NCI-H2107 treated with DMSO at 0.1 percent for 48 hours (cell line): ENCODE results near the gene ATP1B2.
A peak's percentile ranks its signal among the peaks of the same experiment; 100 is the strongest.
"Not testable (repeated sequence)": the region's sequence is repeated elsewhere in the genome, so short reads cannot be mapped to it uniquely, and the experiment has no call there.

Source experiments
- DNase-seq: peaks from one replicate; lab custom pipeline; 2025; ENCODE audit not compliant: unreplicated experiment; lab: John Stamatoyannopoulos, UW

ATP1B2 gene, protein sequence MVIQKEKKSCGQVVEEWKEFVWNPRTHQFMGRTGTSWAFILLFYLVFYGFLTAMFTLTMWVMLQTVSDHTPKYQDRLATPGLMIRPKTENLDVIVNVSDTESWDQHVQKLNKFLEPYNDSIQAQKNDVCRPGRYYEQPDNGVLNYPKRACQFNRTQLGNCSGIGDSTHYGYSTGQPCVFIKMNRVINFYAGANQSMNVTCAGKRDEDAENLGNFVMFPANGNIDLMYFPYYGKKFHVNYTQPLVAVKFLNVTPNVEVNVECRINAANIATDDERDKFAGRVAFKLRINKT

DNA sequence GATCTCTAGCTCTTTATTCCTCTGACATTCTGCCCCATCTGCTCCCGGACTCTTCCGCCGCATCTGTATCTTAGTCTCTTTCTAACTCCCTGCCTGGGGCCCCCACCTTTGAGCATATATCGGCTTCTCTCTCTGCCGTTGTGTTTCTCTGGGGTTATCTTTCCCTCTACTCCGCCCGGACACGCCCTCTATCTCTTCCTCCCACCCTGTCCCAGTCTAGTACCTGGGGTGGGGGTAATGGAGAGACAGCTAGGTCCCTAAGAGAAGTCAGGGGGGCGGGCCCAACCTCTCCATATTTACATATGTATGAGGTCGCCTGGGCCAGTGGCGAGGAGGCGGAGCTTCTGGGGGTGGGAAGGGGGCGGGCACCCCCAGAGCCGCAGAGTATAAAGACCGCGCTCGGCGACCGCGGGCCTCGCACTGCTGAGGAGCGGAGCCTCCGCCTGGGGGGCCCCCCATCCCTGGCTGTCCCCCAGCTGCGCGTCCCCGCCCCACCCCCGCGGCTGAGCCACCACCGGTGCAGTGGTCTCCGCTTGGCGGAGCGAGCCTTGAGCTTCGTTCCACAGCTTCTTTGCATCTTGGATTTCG is at the start of gene ATP1B2:
ATP1B2 (plus strand) TSS at position 418 of the 588 bp plus-strand sequence. CDS start 593 bp downstream, outside the sequence.
- DNase-seq = no peak

DNA sequence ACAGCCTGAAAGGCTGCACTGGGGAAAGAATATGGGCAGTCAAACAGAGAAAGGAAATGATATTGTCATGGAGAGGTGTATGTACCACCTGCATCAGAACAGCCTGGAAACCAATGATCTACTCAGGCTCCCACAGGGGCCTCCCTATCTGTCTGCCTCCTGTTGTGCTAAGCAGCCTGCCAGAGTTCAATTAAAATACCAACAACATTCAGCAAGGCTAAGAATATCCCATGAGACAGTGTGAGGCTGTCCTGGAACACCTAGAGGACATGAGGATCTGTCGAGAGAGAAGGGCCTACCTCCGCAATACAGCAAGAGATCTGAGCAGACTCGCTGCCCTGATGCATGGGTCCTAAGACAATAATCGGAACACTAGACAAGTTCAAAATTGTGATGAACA is 44.4 kb upstream of the ATP1B2 start:
- DNase-seq = no peak

DNA sequence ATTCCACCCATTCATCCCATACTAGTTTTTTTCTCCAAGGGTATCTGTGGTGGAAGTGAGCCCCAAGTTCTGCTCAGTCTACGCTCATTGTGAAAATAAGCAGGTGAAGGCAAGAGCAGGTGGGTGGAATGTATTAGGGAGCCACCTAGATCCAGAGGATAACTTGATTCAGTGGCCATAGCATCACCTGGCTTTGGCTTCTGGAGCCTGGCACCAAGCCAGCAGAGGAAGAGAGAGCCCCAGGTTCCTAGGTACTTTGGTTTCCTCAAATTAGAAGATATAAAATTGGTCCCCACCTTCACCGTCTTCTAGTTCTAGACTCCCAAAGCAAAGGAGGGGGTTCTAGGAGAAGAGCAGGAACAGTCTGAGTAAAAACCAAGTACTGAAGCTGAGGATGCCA is 40.1 kb upstream of the ATP1B2 start:
- DNase-seq = no peak

DNA sequence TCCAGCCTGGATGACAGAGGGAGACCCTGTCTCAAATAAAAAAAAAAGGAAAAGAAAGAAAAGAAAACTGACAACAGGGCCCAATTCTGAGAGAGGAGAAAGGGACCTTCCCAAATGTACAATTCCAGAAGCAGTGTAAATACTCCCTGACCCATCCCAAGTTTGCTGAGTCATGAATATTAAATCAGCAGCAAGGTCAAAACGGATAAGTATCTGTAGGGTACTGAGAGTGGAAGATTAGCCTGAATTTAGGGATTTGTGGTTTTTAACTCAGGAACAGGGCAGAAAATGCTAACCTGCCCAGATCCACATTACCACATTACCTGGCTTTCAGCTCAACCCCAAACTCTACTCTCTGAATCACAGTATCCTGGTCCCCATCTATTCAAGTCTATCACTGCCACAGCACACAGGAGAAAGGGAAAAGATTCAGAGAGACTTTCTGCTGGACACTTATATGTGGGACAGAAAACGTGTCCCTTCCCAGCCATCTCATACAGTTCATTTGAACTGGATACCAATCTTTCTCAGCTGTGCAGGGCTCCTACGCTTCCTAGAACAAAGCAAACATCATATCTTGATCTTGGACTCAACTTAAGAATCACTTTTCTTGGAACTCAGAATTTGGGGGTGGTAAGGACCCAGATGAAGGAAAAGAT is 39.0 kb upstream of the ATP1B2 start:
- DNase-seq = no peak

DNA sequence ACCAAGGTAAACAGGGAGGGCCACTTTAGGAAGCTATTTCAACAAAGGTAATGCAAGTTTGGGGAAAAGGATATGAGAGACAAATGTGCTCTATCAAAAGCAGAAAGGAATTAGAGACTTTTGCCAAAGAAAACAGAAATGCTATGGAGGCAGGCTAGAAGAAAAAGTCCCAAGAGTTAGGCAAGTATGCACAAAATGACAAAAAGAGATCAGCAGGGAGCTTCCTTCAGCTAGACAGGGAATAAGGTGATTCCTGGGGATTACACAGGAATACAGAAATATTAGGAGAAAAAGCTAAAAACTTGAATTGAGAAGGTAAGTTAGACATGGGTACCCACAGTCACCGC is 38.5 kb upstream of the ATP1B2 start:
- DNase-seq = no peak

DNA sequence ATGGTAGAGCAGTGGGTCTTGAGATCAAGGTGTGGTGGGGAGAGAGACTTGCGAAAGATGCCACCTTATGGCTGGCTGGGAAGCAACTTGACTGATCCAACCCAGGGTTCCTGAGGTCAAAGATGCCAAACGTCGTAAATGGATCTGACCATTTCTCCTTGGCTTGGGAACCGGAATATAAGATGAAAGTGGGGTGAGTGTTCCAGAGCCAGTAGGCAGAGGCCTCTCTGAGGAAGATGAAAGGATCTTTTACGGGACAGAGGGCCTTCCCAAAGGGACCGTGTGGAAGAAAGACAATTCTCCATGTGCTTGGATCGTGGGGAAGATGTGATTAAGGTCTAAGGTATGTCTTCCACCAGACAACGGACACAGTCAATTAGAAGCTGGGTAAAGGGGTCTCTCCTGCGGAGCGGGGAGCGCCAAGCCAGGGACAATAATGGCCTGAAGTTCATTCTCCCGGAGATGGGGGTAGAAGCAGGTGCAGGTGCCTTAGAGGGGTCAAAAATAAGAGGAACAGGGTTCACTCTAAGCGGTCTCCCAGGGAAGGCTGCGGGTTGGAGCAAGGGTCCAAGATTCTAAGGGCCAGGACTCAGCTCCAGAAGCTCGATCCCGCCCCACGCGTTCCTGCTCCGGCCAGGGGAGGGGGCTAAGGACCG is 36.8 kb upstream of the ATP1B2 start:
- DNase-seq = no peak

DNA sequence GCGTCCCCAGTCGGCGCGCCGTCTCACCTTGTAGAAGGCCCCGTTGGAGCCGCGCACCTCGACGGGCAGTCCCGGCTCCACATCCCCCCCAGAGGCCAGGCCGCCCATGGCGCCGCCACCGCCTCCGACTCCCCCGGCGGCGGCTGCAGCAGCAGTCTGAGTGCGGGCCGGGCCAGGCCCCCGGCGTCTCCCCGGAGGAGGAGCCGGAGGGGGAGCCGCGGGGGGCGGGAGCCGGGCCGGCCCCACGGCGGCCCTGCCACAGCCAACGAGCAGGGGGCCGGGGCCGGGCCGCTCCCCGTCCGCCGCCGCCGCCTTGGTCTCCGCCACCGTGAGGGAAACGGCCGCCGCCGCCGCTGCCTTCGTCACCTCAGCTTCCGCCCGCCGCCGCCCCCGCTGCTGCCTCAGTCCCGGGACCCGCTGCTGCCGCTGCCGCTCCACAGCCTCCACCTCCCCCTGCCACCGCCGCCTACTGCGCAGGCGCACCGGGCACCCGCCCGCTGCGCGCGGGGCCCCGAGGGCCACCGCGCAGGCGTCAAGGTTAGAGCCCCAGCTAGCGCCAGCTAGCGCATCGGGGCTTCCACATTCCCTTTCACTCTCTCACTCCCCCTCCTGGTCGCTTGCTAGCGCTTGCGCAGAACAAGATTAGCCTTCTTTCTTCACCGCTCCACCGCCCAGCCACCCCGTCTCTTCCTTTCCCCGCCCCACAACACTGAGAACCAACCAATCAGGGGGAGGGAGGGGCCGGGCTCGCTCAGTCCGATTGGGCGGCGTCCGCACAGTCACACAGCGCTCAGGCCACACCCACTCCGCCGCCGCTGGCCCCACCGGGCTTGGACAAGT is 36.1 kb upstream of the ATP1B2 start, which contains the start of gene FXR2:
FXR2 (minus strand) TSS at position 473 of the 840 bp plus-strand sequence; CDS start at position 108, 365 bp downstream.
- peak; percentile 94 for DNase-seq

DNA sequence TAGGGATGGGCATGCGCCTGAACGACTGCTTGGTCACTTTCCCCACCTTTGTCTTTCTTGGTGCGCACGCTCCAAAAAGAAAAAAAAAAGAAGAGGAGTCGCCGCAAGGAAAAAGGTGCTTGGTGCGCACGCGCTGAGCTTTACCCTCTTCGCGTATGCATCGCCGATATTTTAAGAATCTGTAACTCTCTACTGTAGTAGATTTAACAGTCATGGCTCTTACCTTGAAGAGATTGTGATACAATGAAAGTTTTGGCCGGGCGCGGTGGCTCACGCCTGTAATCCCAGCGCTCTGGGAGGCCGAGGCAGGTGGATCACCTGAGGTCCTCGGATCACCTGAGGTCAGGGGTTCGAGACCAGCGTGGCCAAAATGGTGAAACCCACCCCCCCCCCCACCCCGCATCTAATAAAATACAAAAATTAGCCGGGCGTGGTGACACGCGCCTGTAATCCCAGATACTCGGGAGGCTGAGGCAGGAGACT is 35.4 kb upstream of the ATP1B2 start:
- DNase-seq = no peak

DNA sequence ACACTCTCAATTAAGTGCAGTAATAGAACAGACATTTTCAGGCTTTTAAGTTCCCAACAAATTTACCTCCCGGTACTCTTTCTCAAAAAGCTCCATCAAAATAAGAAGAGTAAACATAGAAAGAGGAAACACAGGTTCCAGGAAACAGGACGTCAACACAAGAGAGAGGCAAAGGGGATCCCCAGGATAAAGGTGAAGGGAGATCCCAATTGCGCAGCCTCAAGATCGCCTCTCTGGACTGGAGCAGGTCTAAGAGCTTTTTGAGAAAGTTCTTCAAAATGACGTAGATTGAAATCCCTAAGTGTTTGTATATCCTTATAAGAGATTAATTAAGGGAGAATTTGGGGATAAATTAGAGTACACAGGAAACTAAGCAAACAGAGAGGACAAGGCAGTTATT is 32.1 kb upstream of the ATP1B2 start:
- no peak for DNase-seq

DNA sequence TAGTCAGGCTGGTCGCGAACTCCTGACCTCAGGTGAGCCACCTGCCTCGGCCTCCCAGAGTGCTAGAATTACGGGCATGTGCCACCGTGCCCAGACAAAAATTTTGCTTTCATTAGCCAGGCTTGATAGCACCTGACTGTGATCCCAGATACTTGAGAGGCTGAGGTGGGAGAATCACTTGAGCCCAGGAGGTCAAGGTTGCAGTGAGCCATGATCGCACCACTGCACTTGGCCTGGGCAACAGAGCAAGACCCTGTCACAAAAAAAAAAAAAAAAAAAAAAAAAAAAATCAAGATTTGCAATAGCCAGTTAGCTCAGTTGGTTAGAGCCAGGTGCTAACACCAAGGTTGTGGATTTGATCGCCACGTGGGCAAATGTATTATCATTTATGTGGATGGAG is 29.9 kb upstream of the ATP1B2 start:
- DNase-seq = no peak

DNA sequence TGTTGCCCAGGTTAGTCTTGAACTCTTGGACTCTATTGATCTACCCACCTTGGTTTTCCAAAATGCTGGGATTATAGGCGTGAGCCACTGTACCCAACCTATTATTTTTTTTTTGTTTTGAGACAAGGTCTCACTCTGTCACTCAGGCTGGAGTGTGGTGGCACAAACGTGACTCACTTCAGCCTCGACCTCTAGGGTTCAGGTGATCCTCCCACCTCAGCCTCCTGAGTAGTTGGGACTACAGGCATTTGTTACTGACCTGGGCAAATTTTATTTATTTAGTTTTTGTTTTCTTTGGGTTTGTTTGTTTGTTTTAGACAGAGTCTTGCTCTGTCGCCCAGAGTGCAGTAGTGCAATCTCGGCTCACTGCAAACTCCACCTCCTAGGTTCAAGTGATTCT is 27.1 kb upstream of the ATP1B2 start:
- no peak for DNase-seq

DNA sequence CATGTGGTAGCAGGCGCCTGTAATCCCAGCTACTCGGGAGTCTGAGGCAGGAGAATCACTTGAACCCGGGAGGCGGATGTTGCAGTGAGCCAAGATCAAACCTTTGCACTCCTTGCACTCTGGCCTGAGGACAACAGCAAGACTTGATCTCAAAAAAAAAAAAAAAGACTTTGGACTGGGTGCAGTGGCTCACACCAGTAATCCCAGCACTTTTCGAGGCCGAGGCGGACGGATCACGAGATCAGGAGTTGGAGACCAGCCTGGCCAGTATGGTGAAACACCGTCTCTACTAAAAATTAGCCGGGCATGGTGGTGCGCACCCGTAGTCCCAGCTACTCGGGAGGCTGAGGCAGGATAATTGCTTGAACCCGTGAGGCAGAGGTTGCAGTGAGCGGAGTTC is 25.0 kb upstream of the ATP1B2 start:
- DNase-seq = not testable (repeated sequence)

DNA sequence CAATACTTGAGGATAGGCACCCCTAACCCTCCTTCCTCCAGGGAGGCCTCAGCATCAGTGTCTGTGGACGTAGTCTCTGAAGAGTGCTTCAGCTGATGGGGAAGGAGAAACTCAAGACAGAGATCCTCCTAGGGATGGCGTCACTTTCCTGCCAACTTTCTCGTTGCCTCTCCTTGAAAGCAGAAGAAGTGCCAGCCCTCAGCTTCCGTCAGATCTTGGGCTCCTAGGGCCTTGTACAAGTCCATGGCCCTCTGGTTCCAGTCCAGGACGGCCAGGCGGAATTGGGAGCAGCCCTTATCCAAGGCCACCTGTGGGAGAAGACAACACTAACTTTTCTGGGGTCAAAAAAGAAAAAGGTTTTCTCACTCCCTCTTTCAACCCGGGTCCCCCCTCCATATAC is 24.4 kb upstream of the ATP1B2 start:
- DNase-seq = no peak

DNA sequence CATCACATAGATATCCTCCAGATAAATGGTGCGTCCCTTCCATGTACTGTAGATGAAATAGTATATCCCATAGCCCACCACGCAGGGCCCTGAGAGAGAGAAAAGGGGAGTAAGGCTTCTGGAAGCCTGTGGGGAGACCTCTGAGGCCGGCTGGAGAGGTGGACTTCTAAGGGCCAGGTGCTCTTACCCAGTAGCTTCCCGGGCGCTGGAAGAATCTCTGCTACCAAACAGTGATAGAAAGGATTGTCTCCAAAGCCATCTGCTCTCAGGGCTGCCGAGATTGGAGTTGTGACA is 23.8 kb upstream of the ATP1B2 start:
- DNase-seq = no peak

DNA sequence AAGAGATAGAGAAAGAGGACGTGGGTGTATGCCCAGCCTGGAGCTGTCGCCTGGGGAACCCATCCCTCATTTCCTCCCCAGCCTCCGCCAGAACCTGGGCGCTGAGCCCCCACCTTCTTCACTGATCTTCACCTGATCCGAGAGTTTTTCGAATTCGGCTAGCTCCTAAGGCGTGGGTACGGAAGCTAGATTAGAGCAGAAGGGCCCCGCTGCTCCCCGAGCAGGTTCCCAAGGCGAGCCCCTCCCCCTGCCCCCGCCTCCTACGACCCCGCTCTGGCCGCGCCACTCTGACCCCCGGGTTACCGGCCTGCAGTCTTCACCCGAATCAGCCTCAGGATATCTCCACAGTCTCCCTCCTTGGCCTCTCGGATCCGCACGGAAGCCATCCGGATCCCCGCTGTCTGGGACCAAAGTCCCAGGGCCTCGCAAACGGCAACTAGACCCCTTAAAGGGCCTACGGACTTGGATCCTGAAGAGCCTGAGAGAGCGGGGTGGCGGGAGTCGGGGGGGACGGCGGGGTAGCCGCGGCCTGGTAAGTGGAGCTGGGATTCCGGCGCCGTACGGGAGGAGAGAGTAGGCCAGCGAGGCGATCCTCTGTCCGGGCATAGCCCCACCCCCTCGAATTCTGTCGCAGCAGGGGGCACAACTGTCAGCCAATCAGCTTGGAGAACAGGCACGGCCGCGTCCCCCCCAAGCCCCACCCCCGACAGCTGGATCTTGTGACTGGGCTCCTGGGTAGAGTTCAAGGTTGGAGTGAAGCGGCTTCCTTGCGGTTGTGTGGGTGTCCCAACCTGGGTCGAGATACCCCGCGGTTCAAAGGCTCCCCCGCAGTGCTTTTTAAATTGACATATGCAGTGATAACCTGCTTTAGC is 23.2 kb upstream of the ATP1B2 start, which contains the start of gene SAT2:
SAT2 (minus strand) TSS at position 572 of the 872 bp plus-strand sequence; CDS start at position 386, 186 bp downstream.
- DNase-seq = peak; percentile 18

DNA sequence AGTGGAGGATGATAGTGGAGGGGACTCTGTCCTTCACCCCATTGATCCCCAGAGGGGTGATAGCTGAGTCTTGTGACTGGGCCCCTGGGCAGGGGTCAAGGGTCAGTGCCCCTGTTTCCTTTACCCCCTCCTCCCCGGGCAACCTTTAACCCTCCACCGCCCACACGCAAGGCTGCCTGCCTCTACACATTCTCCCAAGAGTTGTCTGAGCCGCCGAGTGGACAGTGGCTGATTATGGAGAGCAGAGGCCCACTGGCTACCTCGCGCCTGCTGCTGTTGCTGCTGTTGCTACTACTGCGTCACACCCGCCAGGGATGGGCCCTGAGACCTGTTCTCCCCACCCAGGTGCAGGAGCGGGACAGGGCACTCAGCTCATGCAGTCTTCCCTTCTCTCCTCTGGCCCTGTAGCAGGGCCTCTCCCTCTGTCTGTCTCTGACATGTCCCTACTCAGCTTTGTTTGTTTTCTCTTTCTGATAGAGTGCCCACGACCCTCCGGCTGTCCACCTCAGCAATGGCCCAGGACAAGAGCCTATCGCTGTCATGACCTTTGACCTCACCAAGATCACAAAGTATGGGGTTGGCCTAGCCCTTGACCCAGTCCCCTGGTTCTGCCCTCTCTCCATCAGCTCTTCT is 20.7 kb upstream of the ATP1B2 start, which contains the start of gene SHBG:
SHBG (plus strand) TSS at position 197 of the 633 bp plus-strand sequence; CDS start at position 235, 38 bp downstream.
- no peak for DNase-seq

DNA sequence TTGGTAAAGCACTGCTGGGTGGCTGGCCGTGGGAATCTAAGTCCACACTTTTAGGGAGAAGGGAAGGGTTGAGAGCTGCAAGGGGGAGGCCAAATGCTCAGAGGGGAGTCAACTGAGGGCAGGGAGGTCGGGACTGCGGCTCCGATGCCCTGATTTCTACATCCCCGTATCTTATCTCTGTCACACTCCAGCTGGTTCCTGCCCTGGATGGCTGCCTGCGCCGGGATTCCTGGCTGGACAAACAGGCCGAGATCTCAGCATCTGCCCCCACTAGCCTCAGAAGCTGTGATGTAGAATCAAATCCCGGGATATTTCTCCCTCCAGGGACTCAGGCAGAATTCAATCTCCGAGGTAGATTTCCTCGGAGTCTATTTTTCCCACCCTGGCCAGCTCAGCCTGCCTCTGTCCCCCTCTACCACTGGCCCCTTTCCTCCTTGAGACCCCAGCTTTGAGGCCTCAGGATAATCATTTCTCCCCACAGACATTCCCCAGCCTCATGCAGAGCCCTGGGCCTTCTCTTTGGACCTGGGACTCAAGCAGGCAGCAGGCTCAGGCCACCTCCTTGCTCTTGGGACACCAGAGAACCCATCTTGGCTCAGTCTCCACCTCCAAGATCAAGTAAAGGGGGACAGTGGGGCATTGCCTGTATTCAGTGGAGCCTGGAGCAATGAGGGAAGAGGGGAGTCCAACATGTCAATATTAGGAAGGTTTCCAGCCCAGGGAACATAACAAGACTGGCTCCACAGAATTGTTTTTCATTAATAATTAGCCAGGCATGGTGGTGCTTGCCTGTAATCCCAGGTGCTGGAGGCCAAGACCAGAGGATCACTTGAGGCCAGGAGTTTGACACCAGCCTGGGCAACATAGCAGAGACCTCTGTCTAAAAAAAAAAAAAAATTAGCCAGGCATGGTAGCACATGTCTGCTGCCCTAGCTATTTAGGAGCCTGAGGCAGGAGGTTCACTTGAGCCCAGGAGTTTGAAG is 19.0 kb upstream of the ATP1B2 start:
- no peak for DNase-seq

DNA sequence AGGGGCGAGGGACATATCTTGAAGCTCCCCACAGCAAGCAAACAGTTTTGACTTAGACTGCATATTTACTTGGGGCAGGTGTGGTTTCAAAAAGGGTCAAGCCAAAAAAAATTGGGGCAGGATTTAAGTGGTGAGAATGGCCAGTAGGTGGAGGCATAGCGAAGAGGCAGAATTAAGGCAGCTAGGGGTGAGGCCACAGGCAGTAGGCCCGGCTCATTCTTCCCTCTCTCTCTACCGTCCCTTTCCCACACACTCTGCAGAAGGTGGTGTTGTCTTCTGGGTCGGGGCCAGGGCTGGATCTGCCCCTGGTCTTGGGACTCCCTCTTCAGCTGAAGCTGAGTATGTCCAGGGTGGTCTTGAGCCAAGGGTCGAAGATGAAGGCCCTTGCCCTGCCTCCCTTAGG is 18.2 kb upstream of the ATP1B2 start:
- DNase-seq = no peak
